Mammary epithelial cell (primary cell): ENCODE measurements around the gene FOXC1.

Experiments used
- CTCF ChIP-seq, 2 donors: IDR thresholded peaks in 1 of 2; conservative IDR thresholded peaks in 1 of 2; 2 replicates each; pipeline ENCODE4 v1.5.1; 2011 to 2012; ENCODE audit warnings: inconsistent platforms in 2 of 2, low read length in 2 of 2, mild to moderate bottlenecking in 2 of 2, control low read depth in 1 of 2, low read depth in 1 of 2; ENCODE audit not compliant: insufficient read depth in 1 of 2; ENCODE audit errors: extremely low read depth in 1 of 2
- EZH2 ChIP-seq: IDR thresholded peaks from 2 replicates; pipeline ENCODE4 v1.6.1; 2012; ENCODE audit warnings: low read length, inconsistent platforms, borderline replicate concordance

- TF ChIP-seq CTCF (conservative IDR thresholded peaks at IDR 0.05 in 1 of 2, IDR thresholded peaks at IDR 0.05 in 1 of 2; ENCODE audit: extremely low read depth in 1 of 2, insufficient read depth in 1 of 2, low read depth in 1 of 2, low read length in 2 of 2) (no peak), EZH2 (no peak)
These were observed 2.0 kb upstream of the FOXC1 start for GRCh38 chr6:1607516-1608221.
